ENCODE data around the gene SS18.

Gene SS18

DNA sequence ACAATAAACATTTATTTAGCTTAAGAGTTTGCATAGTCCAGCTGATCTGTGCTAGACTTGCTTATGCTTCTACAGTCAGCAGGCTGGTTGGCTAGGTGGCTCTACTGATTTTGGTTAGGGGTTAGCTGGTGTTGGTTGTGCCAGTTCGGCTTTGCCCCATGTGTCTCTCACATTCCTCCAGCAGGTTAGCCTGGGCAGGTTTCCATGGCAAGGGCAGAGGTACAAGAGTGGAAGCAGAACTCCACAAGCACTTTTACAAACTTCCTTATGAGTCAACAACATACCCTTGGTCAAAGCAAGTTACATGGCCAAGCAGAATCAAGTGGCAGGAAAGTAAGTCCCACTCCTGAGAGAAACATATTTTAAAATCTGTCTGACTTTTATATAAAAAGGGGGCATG is 82.3 kb downstream of the SS18 start:
- H3K4me1 ChIP-seq (ENCODE audit: control insufficient read depth in 5 of 5, insufficient read depth in 5 of 5, low read length in 5 of 5) = peaks cover 0 to 3% (median 0%) of the 10 kb centered on the region in 5 donors
- no peak overlapping the region for H3K27ac ChIP-seq (ENCODE audit: low read depth, low read length)
- H3K9ac ChIP-seq (ENCODE audit: low read length in 5 of 5) = no peak overlapping the region
- H3K27me3 ChIP-seq (ENCODE audit: control insufficient read depth in 5 of 5, insufficient read depth in 4 of 5, low read length in 5 of 5) = no peaks in the 10 kb centered on the region
- H3K9me3 ChIP-seq (ENCODE audit: control insufficient read depth in 5 of 5, low read length in 5 of 5) = no peaks in the 10 kb centered on the region
- H3K4me3 ChIP-seq (ENCODE audit: low read depth in 1 of 5, low read length in 5 of 5) = no peak overlapping the region
- peaks cover 0 to 10% (median 6%) of the 10 kb centered on the region in 5 donors for H3K36me3 ChIP-seq (ENCODE audit: control insufficient read depth in 5 of 5, insufficient read depth in 5 of 5, low read length in 5 of 5)

DNA sequence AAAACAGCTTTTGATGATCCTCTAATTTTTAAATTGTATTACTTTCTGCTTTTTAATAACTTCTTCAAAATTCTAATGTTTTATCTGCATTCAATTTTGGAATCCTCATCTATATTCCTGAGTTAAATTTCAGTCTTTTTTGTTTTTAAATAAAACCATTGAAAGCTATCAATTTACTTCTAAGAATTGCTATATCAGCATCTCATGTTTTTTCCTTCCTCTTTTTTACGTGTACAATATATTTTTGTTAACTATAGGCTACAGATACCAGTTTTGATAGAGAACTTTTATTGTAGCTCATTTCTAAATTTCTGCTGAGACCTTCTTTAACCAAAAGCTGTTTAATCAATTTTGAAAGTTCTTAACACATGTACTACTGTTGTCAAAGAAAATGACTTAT is 84.5 kb downstream of the SS18 start:
- H3K27ac ChIP-seq (ENCODE audit: low read depth, low read length) = no peak overlapping the region
- no peaks in the 10 kb centered on the region for H3K9me3 ChIP-seq (ENCODE audit: control insufficient read depth in 5 of 5, low read length in 5 of 5)
- H3K4me1 ChIP-seq (ENCODE audit: control insufficient read depth in 5 of 5, insufficient read depth in 5 of 5, low read length in 5 of 5) = peaks cover 0 to 1% (median 0%) of the 10 kb centered on the region in 5 donors
- H3K4me3 ChIP-seq (ENCODE audit: low read depth in 1 of 5, low read length in 5 of 5) = no peak overlapping the region
- H3K36me3 ChIP-seq (ENCODE audit: control insufficient read depth in 5 of 5, insufficient read depth in 5 of 5, low read length in 5 of 5) = peaks cover 0 to 3% (median 0%) of the 10 kb centered on the region in 5 donors
- no peak overlapping the region for H3K9ac ChIP-seq (ENCODE audit: low read length in 5 of 5)
- no peaks in the 10 kb centered on the region for H3K27me3 ChIP-seq (ENCODE audit: control insufficient read depth in 5 of 5, insufficient read depth in 4 of 5, low read length in 5 of 5)

DNA sequence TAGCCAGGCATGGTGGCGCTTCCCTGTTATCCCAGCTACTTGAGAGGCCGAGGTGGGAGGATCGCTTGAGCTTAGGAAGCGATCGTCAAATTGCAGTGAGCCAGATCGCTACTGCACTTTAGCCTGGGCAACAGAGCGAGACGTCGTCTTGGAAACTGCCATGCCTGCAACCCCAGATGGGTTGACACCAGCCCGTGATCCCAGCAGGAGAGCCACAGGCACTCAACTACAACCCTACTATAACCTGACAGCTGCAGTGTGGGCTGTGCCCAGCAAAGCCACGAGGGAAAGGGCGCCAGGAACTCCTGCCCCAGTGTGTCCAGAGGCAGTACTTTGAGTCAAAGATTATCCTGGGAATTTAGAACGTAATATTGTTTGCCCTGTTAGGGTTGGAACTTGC is 85.6 kb downstream of the SS18 start:
- Histone ChIP-seq H3K36me3 (ENCODE audit: control insufficient read depth in 5 of 5, insufficient read depth in 5 of 5, low read length in 5 of 5) (peaks cover 0 to 2% (median 0%) of the 10 kb centered on the region in 5 donors), H3K9me3 (ENCODE audit: control insufficient read depth in 5 of 5, low read length in 5 of 5) (no peaks in the 10 kb centered on the region), H3K9ac (ENCODE audit: low read length in 5 of 5) (no peak overlapping the region), H3K27me3 (ENCODE audit: control insufficient read depth in 5 of 5, insufficient read depth in 4 of 5, low read length in 5 of 5) (no peaks in the 10 kb centered on the region), H3K4me3 (ENCODE audit: low read depth in 1 of 5, low read length in 5 of 5) (no peak overlapping the region), H3K27ac (ENCODE audit: low read depth, low read length) (no peak overlapping the region), H3K4me1 (ENCODE audit: control insufficient read depth in 5 of 5, insufficient read depth in 5 of 5, low read length in 5 of 5) (no peaks in the 10 kb centered on the region)

DNA sequence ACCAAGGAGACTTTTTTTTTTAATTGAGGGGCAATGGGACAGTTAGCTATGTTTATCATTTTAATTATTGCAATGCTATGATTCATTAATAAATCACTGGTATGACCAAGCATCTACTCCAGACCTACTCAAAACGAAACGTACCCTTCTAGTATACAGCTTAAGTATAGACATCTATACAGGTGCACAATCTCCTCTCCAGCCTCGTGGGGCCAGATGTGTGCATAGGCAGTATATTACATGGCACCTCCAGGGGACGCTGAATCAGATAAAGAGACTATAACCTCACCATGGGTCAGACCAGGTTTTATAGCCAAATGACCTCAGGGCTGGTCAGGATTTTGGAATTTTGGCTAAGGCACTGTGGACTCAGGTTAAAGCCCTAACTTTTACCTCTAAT is 86.6 kb downstream of the SS18 start:
- Histone ChIP-seq H3K9ac (ENCODE audit: low read length in 5 of 5) (no peak overlapping the region), H3K4me3 (ENCODE audit: low read depth in 1 of 5, low read length in 5 of 5) (no peak overlapping the region), H3K27ac (ENCODE audit: low read depth, low read length) (no peak overlapping the region), H3K9me3 (ENCODE audit: control insufficient read depth in 5 of 5, low read length in 5 of 5) (no peaks in the 10 kb centered on the region), H3K36me3 (ENCODE audit: control insufficient read depth in 5 of 5, insufficient read depth in 5 of 5, low read length in 5 of 5) (no peaks in the 10 kb centered on the region), H3K4me1 (ENCODE audit: control insufficient read depth in 5 of 5, insufficient read depth in 5 of 5, low read length in 5 of 5) (no peaks in the 10 kb centered on the region), H3K27me3 (ENCODE audit: control insufficient read depth in 5 of 5, insufficient read depth in 4 of 5, low read length in 5 of 5) (no peaks in the 10 kb centered on the region)

DNA sequence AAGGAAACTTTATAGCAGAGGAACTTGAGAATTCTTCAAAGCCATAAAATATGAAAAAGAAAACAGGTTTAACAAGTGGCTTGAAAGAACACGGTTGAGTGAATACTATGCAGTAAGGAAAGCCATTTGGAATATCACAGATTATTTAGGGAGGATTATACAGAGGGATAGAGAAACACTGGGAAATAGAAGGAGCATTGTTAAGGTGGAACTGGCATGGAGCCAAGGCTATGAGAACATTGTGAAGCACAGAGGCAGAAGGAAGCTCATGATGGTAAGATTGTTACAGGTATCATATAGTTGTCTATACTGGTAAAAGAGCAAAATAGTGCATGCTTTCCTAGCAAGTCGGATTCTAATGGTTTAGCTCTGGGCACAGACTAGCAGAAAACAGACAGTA is 87.1 kb downstream of the SS18 start:
- Histone ChIP-seq H3K9ac (ENCODE audit: low read length in 5 of 5) (no peak overlapping the region), H3K27ac (ENCODE audit: low read depth, low read length) (no peak overlapping the region), H3K27me3 (ENCODE audit: control insufficient read depth in 5 of 5, insufficient read depth in 4 of 5, low read length in 5 of 5) (no peaks in the 10 kb centered on the region), H3K9me3 (ENCODE audit: control insufficient read depth in 5 of 5, low read length in 5 of 5) (no peaks in the 10 kb centered on the region), H3K36me3 (ENCODE audit: control insufficient read depth in 5 of 5, insufficient read depth in 5 of 5, low read length in 5 of 5) (no peaks in the 10 kb centered on the region), H3K4me3 (ENCODE audit: low read depth in 1 of 5, low read length in 5 of 5) (no peak overlapping the region), H3K4me1 (ENCODE audit: control insufficient read depth in 5 of 5, insufficient read depth in 5 of 5, low read length in 5 of 5) (no peaks in the 10 kb centered on the region)

DNA sequence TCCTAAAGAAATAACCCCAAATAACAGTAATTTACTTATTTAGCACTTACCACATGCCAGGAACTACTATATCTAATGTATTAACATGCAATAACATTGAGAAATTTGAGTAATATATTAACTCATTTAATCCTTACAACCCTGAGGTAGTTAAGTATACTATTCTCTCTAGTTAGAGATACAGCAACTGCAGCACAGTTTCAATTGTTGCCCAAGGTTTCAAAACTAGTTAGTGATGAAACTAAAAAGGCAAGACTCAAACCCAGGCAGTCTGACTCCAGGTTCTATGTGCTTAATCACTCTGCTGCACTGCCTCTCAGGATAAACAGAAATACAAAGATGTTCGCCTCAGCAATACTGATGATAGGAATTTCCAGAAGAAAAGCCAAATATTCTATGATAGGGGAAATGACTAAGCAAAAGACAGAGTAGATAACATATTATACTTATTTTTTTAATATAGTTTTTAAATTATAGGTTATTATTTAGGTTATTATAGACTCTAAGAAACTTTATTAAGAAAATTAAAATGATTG is 88.0 kb downstream of the SS18 start:
- no peaks in the 10 kb centered on the region for H3K9me3 ChIP-seq (ENCODE audit: control insufficient read depth in 5 of 5, low read length in 5 of 5)
- H3K36me3 ChIP-seq (ENCODE audit: control insufficient read depth in 5 of 5, insufficient read depth in 5 of 5, low read length in 5 of 5) = no peaks in the 10 kb centered on the region
- no peak overlapping the region for H3K9ac ChIP-seq (ENCODE audit: low read length in 5 of 5)
- H3K27ac ChIP-seq (ENCODE audit: low read depth, low read length) = no peak overlapping the region
- no peaks in the 10 kb centered on the region for H3K27me3 ChIP-seq (ENCODE audit: control insufficient read depth in 5 of 5, insufficient read depth in 4 of 5, low read length in 5 of 5)
- no peaks in the 10 kb centered on the region for H3K4me1 ChIP-seq (ENCODE audit: control insufficient read depth in 5 of 5, insufficient read depth in 5 of 5, low read length in 5 of 5)
- H3K4me3 ChIP-seq (ENCODE audit: low read depth in 1 of 5, low read length in 5 of 5) = no peak overlapping the region

DNA sequence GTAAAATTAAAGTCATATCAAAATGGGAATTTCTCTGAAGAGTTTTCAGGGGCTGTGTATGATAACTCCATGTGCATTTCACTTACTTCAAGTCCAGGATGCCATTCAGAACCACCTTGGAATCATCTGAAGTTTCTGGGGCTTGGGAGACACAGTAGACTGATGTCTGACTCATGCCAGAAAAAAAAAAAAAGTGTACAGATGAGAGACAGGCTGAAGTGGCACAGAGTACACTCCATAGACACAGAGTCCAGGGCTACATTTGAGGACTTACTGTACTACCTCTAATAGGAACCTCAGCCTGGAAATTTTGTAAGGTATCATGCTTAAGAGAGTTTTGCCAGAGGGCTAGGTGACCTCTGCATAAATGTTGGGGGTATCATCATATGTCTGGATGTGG is 92.0 kb downstream of the SS18 start:
- Histone ChIP-seq H3K4me1 (ENCODE audit: control insufficient read depth in 5 of 5, insufficient read depth in 5 of 5, low read length in 5 of 5) (no peaks in the 10 kb centered on the region), H3K36me3 (ENCODE audit: control insufficient read depth in 5 of 5, insufficient read depth in 5 of 5, low read length in 5 of 5) (no peaks in the 10 kb centered on the region), H3K27me3 (ENCODE audit: control insufficient read depth in 5 of 5, insufficient read depth in 4 of 5, low read length in 5 of 5) (no peaks in the 10 kb centered on the region), H3K9me3 (ENCODE audit: control insufficient read depth in 5 of 5, low read length in 5 of 5) (no peaks in the 10 kb centered on the region), H3K4me3 (ENCODE audit: low read depth in 1 of 5, low read length in 5 of 5) (no peak overlapping the region), H3K27ac (ENCODE audit: low read depth, low read length) (no peak overlapping the region), H3K9ac (ENCODE audit: low read length in 5 of 5) (no peak overlapping the region)

DNA sequence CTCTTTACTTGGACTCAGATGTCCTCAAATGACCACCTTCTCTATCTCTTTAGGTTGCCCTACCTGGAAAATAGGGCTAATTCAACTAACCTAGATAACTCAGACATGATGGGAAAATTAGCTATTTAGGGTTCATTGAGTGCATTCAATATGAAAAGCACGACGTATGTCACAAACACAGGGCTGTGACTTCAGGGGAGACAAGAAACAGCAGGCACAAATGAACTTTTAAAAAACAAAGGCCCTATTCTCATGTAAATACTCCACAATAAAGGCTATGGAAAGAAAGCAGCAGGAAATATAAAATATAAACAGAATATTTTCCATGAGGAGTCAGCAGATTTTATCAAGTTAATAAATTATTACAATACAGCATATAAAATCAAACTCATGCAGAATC is 97.8 kb downstream of the SS18 start:
- Histone ChIP-seq H3K27me3 (ENCODE audit: control insufficient read depth in 5 of 5, insufficient read depth in 4 of 5, low read length in 5 of 5) (no peaks in the 10 kb centered on the region), H3K9ac (ENCODE audit: low read length in 5 of 5) (no peak overlapping the region), H3K4me3 (ENCODE audit: low read depth in 1 of 5, low read length in 5 of 5) (no peak overlapping the region), H3K4me1 (ENCODE audit: control insufficient read depth in 5 of 5, insufficient read depth in 5 of 5, low read length in 5 of 5) (no peaks in the 10 kb centered on the region), H3K36me3 (ENCODE audit: control insufficient read depth in 5 of 5, insufficient read depth in 5 of 5, low read length in 5 of 5) (no peaks in the 10 kb centered on the region), H3K27ac (ENCODE audit: low read depth, low read length) (no peak overlapping the region), H3K9me3 (ENCODE audit: control insufficient read depth in 5 of 5, low read length in 5 of 5) (no peaks in the 10 kb centered on the region)

DNA sequence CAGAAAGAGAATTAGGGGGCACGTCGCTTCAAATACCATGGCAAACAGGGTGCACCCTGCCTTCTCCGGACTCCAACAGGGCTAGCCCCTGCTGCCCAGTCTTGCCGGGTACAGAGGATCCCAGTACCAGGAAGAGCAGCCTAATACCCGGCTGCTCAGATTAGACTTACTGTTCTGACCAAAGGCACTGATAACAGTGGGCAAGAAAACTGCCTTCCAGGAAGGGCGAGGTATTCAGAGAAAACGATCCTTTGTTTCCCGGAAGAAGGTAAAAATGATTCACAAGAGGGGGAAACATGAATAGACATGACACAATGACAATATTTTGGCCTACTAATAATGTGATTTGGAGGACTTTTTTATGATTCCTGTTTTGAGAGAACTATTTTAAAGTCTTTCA is 99.9 kb downstream of the SS18 start:
- H3K9ac ChIP-seq (ENCODE audit: low read length in 5 of 5) = no peak overlapping the region
- no peaks in the 10 kb centered on the region for H3K4me1 ChIP-seq (ENCODE audit: control insufficient read depth in 5 of 5, insufficient read depth in 5 of 5, low read length in 5 of 5)
- H3K9me3 ChIP-seq (ENCODE audit: control insufficient read depth in 5 of 5, low read length in 5 of 5) = no peaks in the 10 kb centered on the region
- H3K4me3 ChIP-seq (ENCODE audit: low read depth in 1 of 5, low read length in 5 of 5) = no peak overlapping the region
- no peaks in the 10 kb centered on the region for H3K27me3 ChIP-seq (ENCODE audit: control insufficient read depth in 5 of 5, insufficient read depth in 4 of 5, low read length in 5 of 5)
- H3K36me3 ChIP-seq (ENCODE audit: control insufficient read depth in 5 of 5, insufficient read depth in 5 of 5, low read length in 5 of 5) = no peaks in the 10 kb centered on the region
- H3K27ac ChIP-seq (ENCODE audit: low read depth, low read length) = no peak overlapping the region

DNA sequence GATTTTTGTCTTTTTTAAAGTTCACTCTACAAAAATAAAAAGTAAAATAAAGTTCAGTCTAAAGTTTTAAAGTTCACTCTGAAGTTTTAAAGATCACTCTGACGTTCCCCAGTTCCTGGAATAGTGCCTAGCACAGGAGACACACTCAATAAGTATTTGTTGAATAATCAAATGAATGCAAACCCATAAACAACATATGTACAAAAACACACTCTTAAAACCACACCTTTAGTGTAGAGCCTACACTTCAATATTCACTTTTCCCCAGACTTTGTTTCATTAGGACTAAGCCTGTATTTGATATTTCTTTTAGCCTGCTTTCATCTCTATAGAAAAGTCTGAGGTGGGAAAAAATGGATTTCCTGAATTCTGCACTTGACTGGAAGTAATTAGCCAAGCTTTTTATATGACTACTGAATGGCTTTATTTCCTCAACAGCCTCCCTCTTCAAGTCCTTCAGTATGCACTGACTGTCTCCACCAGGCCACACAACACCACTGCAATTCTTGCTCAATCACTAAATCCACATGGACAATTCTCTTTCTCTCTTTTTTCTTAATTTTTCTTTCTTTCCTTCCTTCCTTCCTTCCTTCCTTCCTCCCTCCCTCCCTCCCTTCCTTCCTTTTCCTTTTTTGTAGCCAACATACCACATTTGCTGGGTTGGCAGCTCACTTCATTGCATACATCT is 104.6 kb downstream of the SS18 start:
- Histone ChIP-seq H3K9ac (ENCODE audit: low read length in 5 of 5) (no peak overlapping the region), H3K9me3 (ENCODE audit: control insufficient read depth in 5 of 5, low read length in 5 of 5) (no peaks in the 10 kb centered on the region), H3K27me3 (ENCODE audit: control insufficient read depth in 5 of 5, insufficient read depth in 4 of 5, low read length in 5 of 5) (no peaks in the 10 kb centered on the region), H3K4me3 (ENCODE audit: low read depth in 1 of 5, low read length in 5 of 5) (no peak overlapping the region), H3K36me3 (ENCODE audit: control insufficient read depth in 5 of 5, insufficient read depth in 5 of 5, low read length in 5 of 5) (no peaks in the 10 kb centered on the region), H3K4me1 (ENCODE audit: control insufficient read depth in 5 of 5, insufficient read depth in 5 of 5, low read length in 5 of 5) (no peaks in the 10 kb centered on the region), H3K27ac (ENCODE audit: low read depth, low read length) (no peak overlapping the region)

Measured in subcutaneous abdominal adipose tissue (tissue), 5 donors.